CD4-positive, CD25-positive, alpha-beta regulatory T cell (primary cell): ENCODE results near the gene CACNA2D1. TPM values are rescaled to one million over a fixed set of nuclear protein-coding genes. Genes with fewer than 3 reads are reported as not detected.

Experiments used
- ATAC-seq, 2 donors: fragments of 150-1000 bp; cut with Tn5 transposase; one replicate each; pipeline ENCODE4 v1.10.0; 2021; ENCODE audit warnings: low read depth in 2 of 2, moderate number of reproducible peaks in 2 of 2, moderate library complexity in 1 of 2
- DNase-seq, 3 donors: peaks; one replicate each; pipeline versions ENCODE4 v3.0.0 to v3.0.0-alpha.2; 2012 to 2022; ENCODE audit warnings: mixed read lengths in 1 of 3
- H3K27ac ChIP-seq: one replicate; pipeline ENCODE4 v1.7.0; 2013; ENCODE audit warnings: mild to moderate bottlenecking, low read length; ENCODE audit not compliant: insufficient read depth, poor library complexity, severe bottlenecking
- H3K27me3 ChIP-seq: one replicate; pipeline ENCODE4 v1.7.0; 2013; ENCODE audit warnings: low read length; ENCODE audit not compliant: control insufficient read depth, insufficient read depth
- H3K36me3 ChIP-seq: one replicate; pipeline ENCODE4 v1.7.0; 2013; ENCODE audit warnings: mild to moderate bottlenecking, low read length, moderate library complexity; ENCODE audit not compliant: control insufficient read depth, insufficient read depth
- H3K4me1 ChIP-seq: 2 replicates; pipeline ENCODE4 v1.7.0; 2013; ENCODE audit warnings: mild to moderate bottlenecking, low read length; ENCODE audit not compliant: insufficient read depth, control insufficient read depth, poor library complexity, severe bottlenecking
- H3K4me3 ChIP-seq: one replicate; pipeline ENCODE4 v1.7.0; 2013; ENCODE audit warnings: low read depth, mild to moderate bottlenecking, low read length, moderate library complexity
- H3K9me3 ChIP-seq, 2 experiments: 1 replicate in 1 of 2; 2 replicates in 1 of 2; pipeline ENCODE4 v1.7.0; 2013; ENCODE audit warnings: low read length in 2 of 2, mild to moderate bottlenecking in 1 of 2, moderate library complexity in 1 of 2; ENCODE audit not compliant: control insufficient read depth in 2 of 2
- H3K27ac Mint-ChIP-seq, 3 donors: one replicate each; pipeline ENCODE4 v1.8.0; 2020 to 2022; ENCODE audit warnings: mild to moderate bottlenecking in 3 of 3, mixed read lengths in 3 of 3, moderate library complexity in 2 of 3
- H3K27me3 Mint-ChIP-seq: one replicate; pipeline ENCODE4 v1.8.0; 2022; ENCODE audit warnings: mild to moderate bottlenecking, mixed read lengths
- H3K36me3 Mint-ChIP-seq: one replicate; pipeline ENCODE4 v1.8.0; 2020; ENCODE audit warnings: mixed read lengths
- H3K4me1 Mint-ChIP-seq, 4 donors: one replicate each; pipeline ENCODE4 v1.8.0; 2020 to 2022; ENCODE audit warnings: mixed read lengths in 4 of 4, mild to moderate bottlenecking in 1 of 4
- H3K4me3 Mint-ChIP-seq, 4 donors: one replicate each; pipeline ENCODE4 v1.8.0; 2020 to 2022; ENCODE audit warnings: mild to moderate bottlenecking in 4 of 4, mixed read lengths in 4 of 4, moderate library complexity in 3 of 4
- H3K9me3 Mint-ChIP-seq, 7 donors: one replicate each; pipeline ENCODE4 v1.8.0; 2020 to 2022; ENCODE audit warnings: mixed read lengths in 7 of 7, mild to moderate bottlenecking in 3 of 7, moderate library complexity in 2 of 7
- polyA plus RNA-seq, 4 donors: library from polyadenylated mRNA; unstranded; fragments of 300-500 nt; fragmentation: Illumina TruSeq; gene quantifications; one replicate each; pipeline ENCODE4 v1.2.3, GENCODE V29; 2021
- total RNA-seq: library from RNA; stranded (reverse); gene quantifications from one replicate; pipeline ENCODE4 v1.2.3, GENCODE V29; 2022

CACNA2D1 gene
- total and polyA plus RNA-seq, 5 donors from 2014 or later = not detected

DNA sequence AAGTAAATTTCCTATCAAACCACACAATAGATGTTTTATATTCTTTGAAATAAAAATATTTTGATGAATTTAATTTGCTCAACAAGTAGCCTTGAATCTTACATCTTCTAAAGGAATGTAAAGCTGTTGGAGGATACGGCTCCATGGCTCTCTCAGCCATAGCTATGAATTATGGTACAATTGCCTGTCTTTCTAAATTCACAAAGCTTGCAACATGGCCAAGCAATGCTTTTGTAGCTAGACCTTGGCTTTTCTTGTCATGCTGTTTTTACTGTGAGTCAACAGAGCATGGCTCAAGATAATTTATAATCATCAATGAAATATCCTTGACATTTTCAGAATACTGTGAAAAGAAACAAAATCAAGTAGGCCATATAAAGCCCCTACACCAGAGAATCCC, 286.7 kb downstream of the CACNA2D1 start:
- no peak for DNase-seq
- Mint-ChIP-seq H3K4me1 (no peaks in the 10 kb centered on the region), H3K9me3 (peaks cover 0 to 7% (median 4%) of the 10 kb centered on the region in 7 donors), H3K4me3 (no peak overlapping the region), H3K27me3 (peaks cover 4% of the 10 kb centered on the region), H3K27ac (no peak overlapping the region), H3K36me3 (no peaks in the 10 kb centered on the region)
- H3K9me3 ChIP-seq = no peaks in the 10 kb centered on the region
- no peaks in the 10 kb centered on the region for H3K27me3 ChIP-seq
- no peaks in the 10 kb centered on the region for H3K4me1 ChIP-seq
- no peak for ATAC-seq
- no peak overlapping the region for H3K27ac ChIP-seq
- H3K36me3 ChIP-seq = no peaks in the 10 kb centered on the region
- H3K4me3 ChIP-seq = no peak overlapping the region

DNA sequence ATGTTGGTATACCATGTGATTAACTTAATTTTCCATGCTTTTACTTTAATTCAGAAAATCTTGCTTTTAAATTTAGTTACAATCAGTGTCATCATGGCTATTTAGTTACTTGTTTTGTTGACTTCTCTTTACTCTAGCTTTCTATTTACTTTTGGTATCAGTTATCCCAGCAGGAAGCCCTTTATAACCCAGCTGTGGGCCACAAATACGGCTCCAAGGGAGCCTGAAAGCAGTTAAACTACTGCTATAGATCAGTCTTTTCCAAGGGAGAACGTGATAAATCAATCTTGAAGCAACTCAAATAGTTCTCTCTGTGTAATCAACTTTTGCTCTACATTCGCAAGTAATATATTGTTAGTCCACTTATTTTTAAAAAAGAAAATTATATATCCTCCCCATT, 287.4 kb downstream of the CACNA2D1 start:
- H3K27ac Mint-ChIP-seq = no peak overlapping the region
- no peaks in the 10 kb centered on the region for H3K4me1 Mint-ChIP-seq
- no peak for ATAC-seq
- Histone ChIP-seq H3K9me3 (no peaks in the 10 kb centered on the region), H3K4me1 (no peaks in the 10 kb centered on the region), H3K27me3 (no peaks in the 10 kb centered on the region), H3K36me3 (no peaks in the 10 kb centered on the region), H3K4me3 (no peak overlapping the region), H3K27ac (no peak overlapping the region)
- no peaks in the 10 kb centered on the region for H3K36me3 Mint-ChIP-seq
- DNase-seq = no peak
- peaks cover 0 to 5% (median 1%) of the 10 kb centered on the region in 7 donors for H3K9me3 Mint-ChIP-seq
- peaks cover 4% of the 10 kb centered on the region for H3K27me3 Mint-ChIP-seq
- no peak overlapping the region for H3K4me3 Mint-ChIP-seq

DNA sequence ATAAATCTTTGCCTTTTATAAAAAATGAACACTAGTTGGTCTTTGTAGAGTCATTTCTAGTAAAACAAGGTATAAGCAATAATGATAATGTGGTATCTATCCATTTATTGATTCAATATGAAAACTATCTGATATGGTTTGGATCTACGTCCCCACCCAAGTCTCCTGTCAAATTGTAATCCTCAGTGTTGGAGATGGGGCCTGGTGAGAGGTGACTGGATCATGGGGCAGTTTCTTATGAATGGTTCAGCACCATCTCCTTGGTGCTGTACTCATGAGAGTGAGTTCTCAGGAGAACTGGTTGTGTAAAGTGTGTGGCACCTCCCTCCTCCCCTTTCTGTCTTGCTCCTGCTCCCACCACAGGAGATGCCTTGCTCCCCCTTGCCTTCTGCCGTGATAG, 288.8 kb downstream of the CACNA2D1 start:
- Histone ChIP-seq H3K4me1 (no peaks in the 10 kb centered on the region), H3K27ac (no peak overlapping the region), H3K27me3 (no peaks in the 10 kb centered on the region), H3K9me3 (no peaks in the 10 kb centered on the region), H3K36me3 (no peaks in the 10 kb centered on the region), H3K4me3 (no peak overlapping the region)
- Mint-ChIP-seq H3K27ac (no peak overlapping the region), H3K27me3 (peaks cover 4% of the 10 kb centered on the region), H3K36me3 (no peaks in the 10 kb centered on the region), H3K9me3 (peaks cover 0 to 9% (median 1%) of the 10 kb centered on the region in 7 donors), H3K4me3 (no peak overlapping the region), H3K4me1 (no peaks in the 10 kb centered on the region)
- ATAC-seq (no peak), DNase-seq (no peak)

DNA sequence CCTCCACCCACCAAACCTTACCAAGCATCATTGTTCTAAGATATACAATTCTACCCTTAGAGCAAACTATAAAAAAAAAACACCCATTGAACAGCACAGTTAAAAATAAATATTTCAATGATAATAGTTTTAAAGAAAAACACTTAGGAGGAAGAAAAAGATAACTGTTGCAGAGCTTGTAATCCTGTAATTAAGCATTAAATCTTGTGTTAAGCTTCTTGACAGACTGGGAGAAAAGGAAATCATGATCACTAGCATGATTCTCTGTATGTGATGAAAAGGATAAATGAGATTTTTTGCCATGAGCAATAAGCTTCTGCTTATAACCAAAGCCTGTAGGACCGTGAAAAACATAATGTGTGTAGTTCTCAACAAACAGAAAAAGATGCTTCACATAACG, 289.8 kb downstream of the CACNA2D1 start:
- no peaks in the 10 kb centered on the region for H3K4me1 ChIP-seq
- H3K36me3 ChIP-seq = no peaks in the 10 kb centered on the region
- H3K27ac Mint-ChIP-seq = no peak overlapping the region
- no peaks in the 10 kb centered on the region for H3K27me3 ChIP-seq
- no peaks in the 10 kb centered on the region for H3K27me3 Mint-ChIP-seq
- no peaks in the 10 kb centered on the region for H3K4me1 Mint-ChIP-seq
- H3K9me3 Mint-ChIP-seq = peaks cover 0 to 9% (median 2%) of the 10 kb centered on the region in 7 donors
- H3K4me3 ChIP-seq = no peak overlapping the region
- H3K9me3 ChIP-seq = no peaks in the 10 kb centered on the region
- H3K4me3 Mint-ChIP-seq = no peak overlapping the region
- DNase-seq = no peak
- no peak for ATAC-seq
- no peak overlapping the region for H3K27ac ChIP-seq
- H3K36me3 Mint-ChIP-seq = no peaks in the 10 kb centered on the region

DNA sequence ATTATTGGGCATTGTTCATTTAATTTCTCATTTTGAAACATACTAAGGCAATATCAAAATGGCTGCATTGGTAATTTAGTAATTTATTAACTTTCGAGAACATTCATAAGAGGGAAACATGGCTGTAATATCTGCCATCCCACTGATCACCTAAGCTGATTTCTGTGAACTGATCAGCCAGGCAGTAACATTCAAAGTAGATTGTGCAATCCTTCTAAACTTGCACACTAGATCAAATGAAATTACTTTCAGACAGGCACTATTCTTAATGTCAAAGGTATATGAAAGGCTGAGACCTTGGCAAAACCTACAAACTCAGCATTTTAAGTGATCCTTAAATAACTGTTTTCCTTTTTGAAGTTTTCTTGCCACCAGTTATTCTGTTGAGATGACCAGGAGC, 290.7 kb downstream of the CACNA2D1 start:
- no peaks in the 10 kb centered on the region for H3K4me1 Mint-ChIP-seq
- ATAC-seq = no peak
- H3K27ac Mint-ChIP-seq = no peak overlapping the region
- Histone ChIP-seq H3K9me3 (no peaks in the 10 kb centered on the region), H3K27me3 (no peaks in the 10 kb centered on the region), H3K4me1 (no peaks in the 10 kb centered on the region), H3K27ac (no peak overlapping the region), H3K36me3 (no peaks in the 10 kb centered on the region), H3K4me3 (no peak overlapping the region)
- peaks cover 0 to 8% (median 3%) of the 10 kb centered on the region in 7 donors for H3K9me3 Mint-ChIP-seq
- H3K36me3 Mint-ChIP-seq = no peaks in the 10 kb centered on the region
- no peak for DNase-seq
- no peak overlapping the region for H3K4me3 Mint-ChIP-seq
- H3K27me3 Mint-ChIP-seq = no peaks in the 10 kb centered on the region

DNA sequence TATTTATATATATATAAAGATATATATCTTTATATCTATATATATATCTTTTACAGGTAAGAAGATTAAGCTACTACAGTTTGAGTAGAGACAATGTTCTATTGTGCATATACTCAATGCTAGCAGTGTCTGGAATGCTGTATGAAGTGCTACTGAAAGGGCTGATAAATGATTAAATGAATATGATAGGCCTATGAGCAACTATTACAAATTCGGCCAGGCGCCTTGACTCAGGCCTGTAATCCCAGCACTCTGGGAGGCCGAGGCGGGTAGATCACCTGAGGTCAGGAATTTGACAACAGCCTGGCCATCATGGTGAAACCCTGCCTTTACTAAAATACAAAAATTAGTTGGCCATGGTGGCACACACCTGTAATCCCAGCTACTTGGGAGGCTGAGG, 297.1 kb downstream of the CACNA2D1 start:
- Mint-ChIP-seq H3K27ac (no peak overlapping the region), H3K27me3 (no peaks in the 10 kb centered on the region), H3K4me1 (no peaks in the 10 kb centered on the region), H3K36me3 (no peaks in the 10 kb centered on the region), H3K4me3 (no peak overlapping the region), H3K9me3 (peaks cover 0 to 13% (median 4%) of the 10 kb centered on the region in 7 donors)
- Histone ChIP-seq H3K36me3 (no peaks in the 10 kb centered on the region), H3K27ac (no peak overlapping the region), H3K4me1 (no peaks in the 10 kb centered on the region), H3K9me3 (peaks cover 0 to 3% of the 10 kb centered on the region in 2 experiments), H3K4me3 (no peak overlapping the region), H3K27me3 (no peaks in the 10 kb centered on the region)
- DNase-seq (no peak), ATAC-seq (no peak)

DNA sequence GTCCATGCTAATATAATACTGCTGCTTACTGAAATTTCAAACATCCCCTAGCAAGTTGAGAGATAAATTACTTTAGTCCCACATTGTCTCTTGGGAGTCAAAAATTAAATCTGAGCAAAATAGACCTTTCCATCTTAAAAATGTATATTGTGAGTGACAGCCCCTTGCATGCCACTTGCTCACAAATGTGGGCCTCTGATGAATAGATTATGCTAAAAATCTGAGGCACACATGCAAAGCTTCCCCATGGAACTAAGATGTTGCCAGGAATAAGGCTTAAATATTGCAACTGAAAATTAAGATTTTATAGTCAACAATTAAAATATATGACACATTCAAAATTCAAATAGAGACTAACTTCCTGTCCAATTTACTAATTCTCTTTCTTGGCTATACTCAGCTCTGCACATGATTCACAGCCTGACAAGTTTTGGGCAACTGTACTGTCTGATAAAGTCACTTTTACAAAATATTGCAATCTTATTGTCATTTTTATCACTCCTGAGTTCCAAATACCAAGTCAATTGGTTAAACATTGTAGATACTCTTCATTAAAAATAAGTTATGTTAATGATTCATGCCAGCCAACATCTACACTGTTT, 301.2 kb downstream of the CACNA2D1 start:
- H3K36me3 Mint-ChIP-seq = no peaks in the 10 kb centered on the region
- no peak for DNase-seq
- H3K27ac Mint-ChIP-seq = no peak overlapping the region
- no peaks in the 10 kb centered on the region for H3K4me1 Mint-ChIP-seq
- peaks cover 0 to 3% of the 10 kb centered on the region in 2 experiments for H3K9me3 ChIP-seq
- no peaks in the 10 kb centered on the region for H3K4me1 ChIP-seq
- H3K36me3 ChIP-seq = no peaks in the 10 kb centered on the region
- H3K27me3 Mint-ChIP-seq = no peaks in the 10 kb centered on the region
- H3K4me3 ChIP-seq = no peak overlapping the region
- H3K4me3 Mint-ChIP-seq = no peak overlapping the region
- no peak overlapping the region for H3K27ac ChIP-seq
- no peak for ATAC-seq
- peaks cover 0 to 10% (median 0%) of the 10 kb centered on the region in 7 donors for H3K9me3 Mint-ChIP-seq
- H3K27me3 ChIP-seq = no peaks in the 10 kb centered on the region

DNA sequence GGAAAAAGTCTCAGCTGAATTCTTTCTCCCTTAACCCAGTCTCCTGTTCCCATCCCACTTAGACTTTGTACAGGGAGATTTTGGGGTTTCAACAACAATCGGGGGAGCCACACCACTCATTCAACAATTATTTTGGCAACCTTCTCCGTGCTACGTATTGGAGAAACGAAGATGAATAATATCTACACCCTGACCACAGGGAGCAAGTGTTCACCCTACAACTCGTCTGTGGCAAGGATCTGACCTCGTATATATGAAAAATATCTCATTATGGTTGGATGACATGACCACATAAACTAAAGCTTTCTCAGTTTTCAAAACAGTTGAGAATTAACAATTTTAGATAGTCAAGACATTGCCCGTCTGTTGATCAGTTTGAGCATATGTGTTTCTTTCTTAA, 302.1 kb downstream of the CACNA2D1 start:
- Mint-ChIP-seq H3K9me3 (peaks cover 0 to 10% (median 0%) of the 10 kb centered on the region in 7 donors), H3K27me3 (no peaks in the 10 kb centered on the region), H3K4me3 (no peak overlapping the region), H3K4me1 (no peaks in the 10 kb centered on the region), H3K36me3 (no peaks in the 10 kb centered on the region), H3K27ac (no peak overlapping the region)
- ATAC-seq (no peak), DNase-seq (no peak)
- no peaks in the 10 kb centered on the region for H3K4me1 ChIP-seq
- no peak overlapping the region for H3K4me3 ChIP-seq
- no peaks in the 10 kb centered on the region for H3K27me3 ChIP-seq
- no peak overlapping the region for H3K27ac ChIP-seq
- H3K36me3 ChIP-seq = no peaks in the 10 kb centered on the region
- peaks cover 0 to 3% of the 10 kb centered on the region in 2 experiments for H3K9me3 ChIP-seq
